ENCODE data around the gene CRB1. TPM values are rescaled to one million over a fixed set of nuclear protein-coding genes. Genes with fewer than 3 reads are reported as not detected.

CRB1 gene
- total and polyA plus RNA-seq, 8 donors, result 0.09 to 0.31 (median 0.26) TPM

DNA sequence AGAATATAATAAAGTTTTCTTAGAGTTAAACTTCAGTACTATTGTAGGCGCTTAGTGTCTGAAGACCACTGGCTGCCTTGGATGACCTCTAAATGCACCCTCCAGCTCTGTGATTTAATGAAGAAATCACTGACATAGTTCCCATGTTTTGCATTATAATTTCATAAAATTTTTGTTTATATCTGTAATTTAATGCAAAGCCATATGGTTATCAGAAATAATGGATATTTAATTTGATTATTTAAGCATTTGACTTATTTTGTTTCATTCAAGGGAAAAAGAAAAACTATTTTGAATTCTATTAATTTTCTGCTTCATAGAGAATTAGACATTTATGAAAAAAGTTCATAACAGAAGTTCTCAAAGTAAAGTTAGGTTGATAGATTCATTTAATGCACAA is 18.6 kb downstream of the CRB1 start:
- Histone ChIP-seq H3K27me3 (no peaks in the 10 kb centered on the region), H3K4me3 (no peak overlapping the region), H3K27ac (no peak overlapping the region), H3K36me3 (no peaks in the 10 kb centered on the region), H3K9me3 (no peaks in the 10 kb centered on the region), H3K4me1 (no peaks in the 10 kb centered on the region)
- ATAC-seq (no peak), DNase-seq (peak in 1 of 4 donors; percentile 16)
- TF ChIP-seq, protein P1, sequence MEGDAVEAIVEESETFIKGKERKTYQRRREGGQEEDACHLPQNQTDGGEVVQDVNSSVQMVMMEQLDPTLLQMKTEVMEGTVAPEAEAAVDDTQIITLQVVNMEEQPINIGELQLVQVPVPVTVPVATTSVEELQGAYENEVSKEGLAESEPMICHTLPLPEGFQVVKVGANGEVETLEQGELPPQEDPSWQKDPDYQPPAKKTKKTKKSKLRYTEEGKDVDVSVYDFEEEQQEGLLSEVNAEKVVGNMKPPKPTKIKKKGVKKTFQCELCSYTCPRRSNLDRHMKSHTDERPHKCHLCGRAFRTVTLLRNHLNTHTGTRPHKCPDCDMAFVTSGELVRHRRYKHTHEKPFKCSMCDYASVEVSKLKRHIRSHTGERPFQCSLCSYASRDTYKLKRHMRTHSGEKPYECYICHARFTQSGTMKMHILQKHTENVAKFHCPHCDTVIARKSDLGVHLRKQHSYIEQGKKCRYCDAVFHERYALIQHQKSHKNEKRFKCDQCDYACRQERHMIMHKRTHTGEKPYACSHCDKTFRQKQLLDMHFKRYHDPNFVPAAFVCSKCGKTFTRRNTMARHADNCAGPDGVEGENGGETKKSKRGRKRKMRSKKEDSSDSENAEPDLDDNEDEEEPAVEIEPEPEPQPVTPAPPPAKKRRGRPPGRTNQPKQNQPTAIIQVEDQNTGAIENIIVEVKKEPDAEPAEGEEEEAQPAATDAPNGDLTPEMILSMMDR (IDR thresholded peaks at IDR 0.05), result no peak
- intact Hi-C loops (cut with DNase I), result no loop called here

DNA sequence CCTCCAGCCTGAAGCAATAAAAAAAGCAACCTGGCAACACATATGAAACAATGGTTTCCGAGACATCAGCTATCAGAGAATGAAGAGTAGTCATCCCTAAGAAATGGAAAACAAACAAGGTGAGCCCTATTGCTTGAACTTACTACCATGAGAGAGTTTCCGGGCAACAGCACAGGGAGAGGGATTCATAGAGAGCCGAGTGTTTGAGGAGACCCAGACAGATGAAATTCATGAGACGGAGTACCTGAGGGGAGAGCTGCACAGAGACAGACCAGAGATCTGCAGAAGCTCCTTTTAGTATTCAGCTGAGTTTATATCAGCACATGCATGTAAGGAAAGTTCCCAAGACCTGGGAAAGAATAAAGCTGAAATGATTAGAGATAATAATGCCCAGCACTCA is 19.8 kb downstream of the CRB1 start:
- ATAC-seq (no peak), DNase-seq (no peak)
- intact Hi-C loops (cut with DNase I), result no loop called here
- H3K4me3 ChIP-seq, result no peak overlapping the region
- H3K36me3 ChIP-seq, result no peaks in the 10 kb centered on the region
- H3K27me3 ChIP-seq, result no peaks in the 10 kb centered on the region
- TF ChIP-seq, protein P1 (IDR thresholded peaks at IDR 0.05), result no peak
- no peak overlapping the region for H3K27ac ChIP-seq
- H3K9me3 ChIP-seq, result no peaks in the 10 kb centered on the region
- H3K4me1 ChIP-seq, result no peaks in the 10 kb centered on the region

DNA sequence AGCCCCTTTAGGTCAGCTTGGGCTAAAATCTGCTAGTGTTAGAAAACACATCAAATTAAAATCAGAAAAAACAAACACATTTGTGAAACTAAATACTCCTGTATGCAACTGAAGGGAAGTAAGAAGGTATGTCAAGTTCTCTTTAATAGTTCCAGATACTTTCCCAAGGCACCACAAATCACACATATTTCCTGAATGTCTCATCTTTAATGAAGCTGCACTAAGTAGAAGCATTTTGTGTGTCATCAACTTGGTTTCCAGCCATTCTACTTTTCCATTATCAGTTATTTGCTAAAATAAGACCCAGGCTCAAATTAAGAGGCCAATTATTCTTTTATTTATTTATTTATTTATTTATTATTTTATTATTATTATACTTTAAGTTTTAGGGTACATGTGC is 34.7 kb downstream of the CRB1 start:
- no peaks in the 10 kb centered on the region for H3K4me1 ChIP-seq
- DNase-seq (no peak), ATAC-seq (no peak)
- intact Hi-C loops (cut with DNase I), result no loop called here
- H3K9me3 ChIP-seq, result no peaks in the 10 kb centered on the region
- no peak overlapping the region for H3K4me3 ChIP-seq
- TF ChIP-seq, protein P1 (IDR thresholded peaks at IDR 0.05), result no peak
- H3K27me3 ChIP-seq, result no peaks in the 10 kb centered on the region
- no peaks in the 10 kb centered on the region for H3K36me3 ChIP-seq
- no peak overlapping the region for H3K27ac ChIP-seq

DNA sequence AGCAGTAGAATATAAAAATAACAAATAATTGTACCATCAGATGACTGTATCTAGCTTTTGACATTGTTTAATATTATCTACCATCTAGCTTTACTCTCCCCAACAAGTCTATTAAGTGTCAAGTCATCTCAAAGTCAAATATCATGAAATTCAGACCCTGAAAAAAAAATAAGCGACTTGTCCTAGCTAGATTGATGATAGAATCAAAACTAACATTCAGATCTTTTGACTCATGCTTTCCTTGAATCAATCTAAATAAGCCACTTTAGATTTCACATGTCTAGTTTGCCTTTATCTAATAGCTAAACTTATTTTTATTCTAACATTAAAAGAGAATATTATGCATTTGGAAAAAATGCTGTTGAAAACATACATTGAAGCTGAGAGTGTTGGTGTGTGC is 35.4 kb downstream of the CRB1 start:
- TF ChIP-seq, protein P1 (IDR thresholded peaks at IDR 0.05), result no peak
- no peak for ATAC-seq
- no peak overlapping the region for H3K4me3 ChIP-seq
- H3K27ac ChIP-seq, result no peak overlapping the region
- DNase-seq, result no peak
- H3K36me3 ChIP-seq, result no peaks in the 10 kb centered on the region
- H3K27me3 ChIP-seq, result no peaks in the 10 kb centered on the region
- intact Hi-C loops (cut with DNase I), result no loop called here
- H3K9me3 ChIP-seq, result no peaks in the 10 kb centered on the region
- no peaks in the 10 kb centered on the region for H3K4me1 ChIP-seq

DNA sequence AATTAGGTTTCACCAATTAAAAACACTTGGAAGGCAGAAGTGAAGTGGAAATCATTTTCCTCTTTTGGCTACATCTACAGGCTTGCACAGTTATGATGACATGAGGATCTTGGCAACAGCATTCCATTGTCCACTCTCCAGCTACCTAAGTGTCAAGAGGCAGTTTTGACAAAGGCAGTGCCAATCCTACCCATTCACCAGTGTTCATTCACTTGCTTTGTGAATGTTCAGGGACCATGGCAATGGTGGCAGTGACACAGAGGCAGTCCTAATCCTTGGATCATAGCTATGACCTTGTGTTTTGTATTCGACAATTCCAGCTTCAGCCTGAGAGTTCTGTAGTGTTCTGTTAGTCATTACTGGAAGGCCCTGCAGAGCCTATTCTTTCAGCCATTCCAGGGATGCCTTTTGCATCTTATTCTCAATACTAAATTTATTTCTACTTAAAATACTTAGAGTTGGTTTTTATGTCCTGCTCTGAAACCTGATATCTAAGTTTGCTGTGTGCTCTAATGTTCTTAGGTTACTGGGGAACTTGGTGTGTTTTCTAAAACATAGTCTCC is 36.7 kb downstream of the CRB1 start:
- Histone ChIP-seq H3K9me3 (no peaks in the 10 kb centered on the region), H3K27me3 (no peaks in the 10 kb centered on the region), H3K4me1 (no peaks in the 10 kb centered on the region), H3K4me3 (no peak overlapping the region), H3K36me3 (no peaks in the 10 kb centered on the region), H3K27ac (no peak overlapping the region)
- ATAC-seq, result no peak
- no peak for DNase-seq
- TF ChIP-seq, protein P1 (IDR thresholded peaks at IDR 0.05), result no peak
- intact Hi-C loops (cut with DNase I), result no loop called here

All from left lung (tissue), 10 donors.